ENCODE data around the gene MYDGF.

GRCh38 chr19:4710281-4710600, 40.1 kb upstream of the MYDGF start:
- no peak for TF ChIP-seq CTCF (IDR thresholded peaks at IDR 0.05)
- no peak for TF ChIP-seq POLR2A (IDR thresholded peaks at IDR 0.05)

Measured in esophagus squamous epithelium (tissue), 4 donors.